ENCODE measurements around the gene ZCCHC17.
A peak's percentile ranks its signal among the peaks of the same experiment; 100 is the strongest.
"Not testable (repeated sequence)": the region's sequence is repeated elsewhere in the genome, so short reads cannot be mapped to it uniquely, and the experiment has no call there.

Gene ZCCHC17

DNA sequence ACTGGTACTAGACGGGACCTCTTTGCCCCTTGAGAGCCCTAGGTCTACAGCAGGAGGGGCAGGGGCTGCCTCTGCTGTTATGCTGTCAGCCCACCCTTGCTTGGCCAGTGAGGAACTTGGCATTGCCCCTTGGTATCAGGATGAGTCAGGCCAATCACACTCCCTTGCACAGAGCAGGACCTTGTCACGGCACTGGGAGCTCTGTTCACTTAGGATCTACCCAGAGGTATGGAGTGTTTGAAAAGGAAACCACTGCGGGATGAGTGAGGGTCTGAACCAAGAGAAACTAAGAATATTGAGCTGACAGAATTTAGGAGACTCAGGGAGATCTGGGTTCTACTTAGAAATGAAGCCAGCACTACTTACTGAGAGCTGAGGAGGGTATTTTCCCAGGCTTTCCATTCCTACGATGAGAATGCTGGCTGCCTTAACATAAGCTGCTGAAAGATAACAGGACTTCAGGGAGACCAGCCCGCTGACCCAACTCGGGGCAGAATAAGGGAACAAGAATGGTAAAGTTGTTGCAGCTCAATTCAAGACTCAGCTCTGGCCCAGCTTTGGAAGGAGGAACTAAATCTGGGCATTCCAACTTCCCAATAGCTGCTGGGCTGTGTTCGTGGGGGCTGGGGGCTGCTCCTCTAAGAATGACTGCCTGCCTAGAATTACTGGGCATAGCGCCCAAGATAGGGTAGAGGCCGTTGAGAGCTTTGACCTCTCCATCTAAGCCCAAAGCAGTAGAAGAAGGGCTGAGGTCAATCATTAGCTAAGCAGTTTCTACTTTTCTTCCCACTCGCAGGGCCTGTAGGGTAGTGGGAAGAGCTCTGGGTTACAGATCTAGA is 74.5 kb downstream of the ZCCHC17 start:
- DNase-seq, result no peak

DNA sequence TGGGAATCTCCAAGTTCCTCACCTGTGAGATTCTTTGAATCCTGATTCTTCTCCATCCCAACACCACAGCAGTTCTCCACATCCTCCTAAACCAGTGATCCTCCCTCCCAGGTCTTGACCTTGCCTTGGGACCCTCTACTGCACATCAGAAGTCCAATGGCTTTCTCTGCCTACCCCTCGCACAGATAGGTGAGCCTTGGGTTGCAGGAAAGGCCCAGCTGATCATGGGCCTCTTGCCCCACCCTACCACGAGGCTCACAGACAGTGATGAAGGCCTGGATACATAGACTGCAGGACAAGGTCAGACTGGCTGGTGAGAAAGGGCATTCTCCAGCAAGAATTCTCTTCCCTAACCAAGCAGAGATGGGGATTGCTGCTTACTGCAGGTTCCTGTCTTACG is 75.2 kb downstream of the ZCCHC17 start:
- DNase-seq, result no peak

DNA sequence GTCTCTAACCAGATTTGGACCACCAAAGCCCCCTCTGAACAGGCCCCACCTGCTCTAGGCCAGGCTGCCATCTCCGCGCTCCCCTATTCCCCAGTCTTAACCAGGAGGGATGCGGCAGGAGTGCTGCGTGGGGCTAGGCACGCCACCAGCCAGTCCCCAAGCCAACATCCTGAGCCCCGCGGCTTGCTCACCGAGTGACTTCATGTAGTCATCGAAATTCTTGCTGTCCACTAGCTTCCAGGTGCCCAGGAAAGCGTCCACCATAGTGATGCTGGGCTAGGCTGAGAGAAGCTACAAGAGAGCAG is 75.9 kb downstream of the ZCCHC17 start:
- no peak for DNase-seq

DNA sequence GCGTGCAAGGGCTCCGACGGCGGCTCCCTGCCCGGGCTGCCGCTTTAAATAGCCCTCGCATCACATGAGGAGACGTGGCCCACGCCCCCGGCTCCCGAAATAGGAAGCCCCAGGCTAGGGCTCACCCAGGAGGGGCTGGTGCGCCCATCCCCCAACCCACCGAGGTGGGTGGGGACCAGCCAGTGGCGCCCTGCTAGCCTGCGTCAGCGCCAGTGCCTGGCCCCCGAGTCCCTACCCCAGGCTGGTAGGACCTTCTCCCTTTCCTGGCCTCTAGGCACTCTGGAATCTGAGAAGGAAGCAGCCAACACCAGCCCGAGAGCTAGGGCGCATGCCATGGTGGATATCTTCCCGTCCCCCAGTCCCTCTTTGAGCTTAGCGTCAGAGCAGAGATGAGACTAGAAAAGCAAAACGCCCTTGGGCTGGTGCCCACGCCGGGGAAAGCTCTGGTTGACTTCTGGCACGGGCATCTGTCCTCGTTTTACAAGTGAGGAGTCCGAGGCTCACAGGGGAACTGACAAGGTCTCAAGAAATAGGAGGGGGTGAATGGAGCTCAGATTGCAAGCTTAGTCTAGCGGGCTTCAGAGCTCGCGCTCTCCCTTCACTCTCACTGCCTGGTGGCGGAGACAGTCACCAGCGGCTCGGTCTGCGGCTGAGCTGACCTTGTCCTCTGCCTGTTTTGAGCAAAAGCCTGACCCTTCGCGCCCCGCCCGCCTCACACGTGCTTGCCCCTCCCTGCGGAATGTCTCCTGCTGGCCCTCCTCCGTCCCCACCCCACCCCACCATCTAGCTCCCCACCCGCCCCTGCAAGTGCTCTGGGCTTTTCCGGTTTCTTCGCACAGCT is 76.4 kb downstream of the ZCCHC17 start, which contains the start of gene FABP3:
FABP3 (minus strand) TSS at position 21 of the 841 bp plus-strand sequence. CDS start 62 bp downstream, outside the sequence.
- DNase-seq, result peak; percentile 2

DNA sequence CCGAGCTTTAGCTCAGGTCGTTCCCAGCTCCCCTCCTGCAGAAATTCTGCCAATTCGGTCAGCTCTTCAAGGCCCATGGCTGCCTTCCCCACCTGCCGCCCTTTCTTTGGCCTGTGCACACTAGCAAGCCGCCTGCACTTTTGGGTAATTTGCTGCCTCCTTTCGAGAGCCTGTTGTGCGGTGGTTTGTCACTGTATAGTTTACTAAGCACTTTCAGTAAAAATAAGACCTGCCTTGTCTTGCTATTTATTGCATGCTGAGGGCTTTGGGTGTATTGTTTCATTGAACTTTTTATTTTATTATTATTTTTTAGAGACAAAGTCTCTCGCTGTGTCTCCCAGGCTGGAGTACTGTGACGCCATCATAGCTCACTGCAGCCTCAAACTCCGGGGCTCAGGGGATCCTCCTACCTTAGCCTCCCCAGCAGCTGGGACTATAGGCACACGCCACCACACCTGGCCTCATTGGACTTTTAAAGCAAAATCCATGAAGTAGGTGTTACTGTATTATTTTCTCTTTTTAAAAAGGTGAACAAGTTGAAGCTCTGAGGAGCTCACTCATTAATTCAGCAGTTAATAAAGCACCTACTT is 77.2 kb downstream of the ZCCHC17 start:
- no peak for DNase-seq

DNA sequence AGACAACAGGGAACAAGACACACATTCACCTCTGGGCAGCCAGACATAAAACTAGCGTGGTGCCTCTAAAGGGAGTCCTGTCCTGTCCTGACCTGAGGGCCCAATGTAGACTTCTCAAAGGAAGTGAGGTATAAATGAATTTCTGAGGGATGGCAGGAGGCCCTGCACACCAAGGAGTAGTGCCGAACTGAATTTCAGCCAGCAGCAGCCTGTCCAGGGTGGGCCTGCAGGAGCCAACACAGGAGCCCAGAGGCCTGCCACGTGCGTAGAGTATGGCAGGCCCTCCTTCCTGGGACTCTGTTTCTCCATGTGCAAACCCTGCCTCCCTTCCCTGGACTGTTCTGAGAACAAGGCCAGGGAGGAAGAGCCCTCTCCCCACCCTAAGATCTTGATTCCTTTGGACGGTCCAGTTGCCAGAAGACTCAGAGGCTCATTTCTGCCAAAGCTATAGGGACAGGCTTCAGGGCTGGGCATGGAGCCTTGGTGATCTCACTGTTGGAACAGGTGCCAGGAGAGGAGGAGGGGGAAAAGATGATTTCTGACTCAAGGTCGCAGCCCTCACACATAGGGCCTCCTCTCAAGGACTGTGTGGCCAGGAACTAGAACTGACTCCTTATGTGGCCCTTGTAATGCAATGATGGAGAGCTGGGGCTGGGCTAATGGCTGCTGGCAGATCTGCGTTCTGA is 77.8 kb downstream of the ZCCHC17 start:
- no peak for DNase-seq

DNA sequence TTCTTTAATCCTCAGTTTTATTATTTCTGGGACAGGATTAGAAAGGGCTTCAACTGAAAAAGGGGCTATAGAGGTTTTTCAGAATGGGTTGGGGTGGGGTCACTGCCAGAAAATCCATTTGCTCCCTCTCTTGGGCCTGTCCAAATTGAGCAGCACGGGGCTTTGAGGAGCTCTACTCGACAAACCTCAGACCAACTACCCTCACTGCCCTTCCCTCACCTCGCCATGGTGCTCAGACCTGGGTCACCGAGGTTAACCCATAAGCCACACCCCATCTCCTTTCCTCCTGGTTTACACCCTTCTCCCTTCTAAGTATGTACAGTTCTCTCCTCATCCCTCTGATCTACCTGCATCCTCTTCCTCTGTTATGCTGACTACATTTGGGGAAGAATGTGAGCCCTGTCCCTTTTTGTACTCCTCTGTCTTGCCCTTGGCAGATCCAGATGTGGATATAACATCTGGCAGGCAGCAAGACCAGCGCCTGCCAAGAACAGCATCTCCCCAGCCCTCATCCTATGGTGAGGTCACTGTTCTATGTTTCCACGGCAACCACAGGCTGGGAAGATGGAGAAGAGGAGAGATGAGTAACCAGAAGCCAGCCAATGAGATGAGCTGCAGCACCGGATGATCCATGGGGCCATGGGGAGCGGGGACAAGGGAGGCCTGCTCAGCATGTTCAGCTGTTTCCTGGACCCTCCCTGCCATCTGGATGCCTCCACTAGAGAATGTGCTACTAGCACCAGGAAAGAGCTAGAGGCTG is 79.7 kb downstream of the ZCCHC17 start:
- no peak for DNase-seq

DNA sequence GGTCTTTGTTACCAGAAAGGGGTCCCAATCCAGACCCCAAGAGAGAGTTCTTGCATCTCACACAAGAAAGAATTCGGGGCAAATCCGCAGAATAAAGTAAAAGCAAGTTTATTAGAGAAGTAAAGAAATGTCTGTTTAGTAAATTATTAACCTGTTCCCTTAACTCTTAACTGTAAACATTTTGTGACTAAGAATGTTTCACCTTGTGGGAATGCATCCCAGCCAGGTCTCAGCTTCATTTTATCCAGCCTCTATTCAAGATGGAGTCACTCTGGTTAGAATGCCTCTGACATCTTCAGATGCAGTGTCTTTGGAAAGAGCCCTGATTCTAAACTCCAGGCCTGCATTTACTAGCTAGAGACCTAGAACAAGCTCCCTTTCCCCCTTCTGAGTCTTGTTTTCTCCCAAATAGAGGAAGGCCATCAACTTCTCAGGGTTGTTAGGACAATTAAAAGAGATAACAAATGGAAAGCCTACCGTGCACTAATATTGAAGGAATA is 80.6 kb downstream of the ZCCHC17 start:
- no peak for DNase-seq

DNA sequence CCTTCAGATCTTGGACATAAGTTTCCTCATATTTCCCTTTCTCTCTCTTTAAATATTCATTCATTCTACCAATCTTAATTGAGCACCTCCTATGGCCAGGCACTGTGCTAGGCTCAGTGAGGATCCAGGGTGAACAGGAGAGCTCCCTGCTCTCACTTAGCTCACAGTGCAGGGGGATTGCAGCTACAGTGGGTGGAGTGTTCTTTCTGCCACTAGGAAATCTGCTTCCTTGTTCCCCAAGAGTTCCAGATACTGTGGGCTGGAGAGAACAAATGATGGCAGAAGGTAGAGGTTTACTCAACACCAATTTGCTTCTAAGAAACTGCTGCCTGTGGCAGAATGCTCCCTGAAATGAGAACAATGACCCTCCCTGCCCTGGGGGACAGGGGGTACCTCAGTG is 81.2 kb downstream of the ZCCHC17 start:
- no peak for DNase-seq

DNA sequence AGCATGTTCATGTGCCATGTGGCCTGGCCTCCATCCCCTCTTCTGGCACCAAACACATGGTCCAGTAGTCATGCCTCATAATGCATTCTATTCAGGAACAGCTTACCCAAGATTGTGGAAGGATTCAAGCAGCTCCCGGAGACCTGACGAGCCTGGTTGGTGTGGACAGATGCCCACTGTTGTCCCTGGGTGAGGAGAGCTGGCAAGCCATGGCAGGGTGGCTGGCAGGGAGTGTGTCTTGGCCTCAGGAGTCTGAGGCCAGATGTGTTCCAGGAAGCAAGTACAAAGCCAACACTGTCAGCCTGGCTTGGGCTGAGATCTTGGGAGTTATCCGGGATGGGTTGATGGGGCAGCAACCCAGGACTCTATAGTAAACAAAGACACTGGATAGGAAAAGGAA is 83.3 kb downstream of the ZCCHC17 start:
- no peak for DNase-seq

DNA sequence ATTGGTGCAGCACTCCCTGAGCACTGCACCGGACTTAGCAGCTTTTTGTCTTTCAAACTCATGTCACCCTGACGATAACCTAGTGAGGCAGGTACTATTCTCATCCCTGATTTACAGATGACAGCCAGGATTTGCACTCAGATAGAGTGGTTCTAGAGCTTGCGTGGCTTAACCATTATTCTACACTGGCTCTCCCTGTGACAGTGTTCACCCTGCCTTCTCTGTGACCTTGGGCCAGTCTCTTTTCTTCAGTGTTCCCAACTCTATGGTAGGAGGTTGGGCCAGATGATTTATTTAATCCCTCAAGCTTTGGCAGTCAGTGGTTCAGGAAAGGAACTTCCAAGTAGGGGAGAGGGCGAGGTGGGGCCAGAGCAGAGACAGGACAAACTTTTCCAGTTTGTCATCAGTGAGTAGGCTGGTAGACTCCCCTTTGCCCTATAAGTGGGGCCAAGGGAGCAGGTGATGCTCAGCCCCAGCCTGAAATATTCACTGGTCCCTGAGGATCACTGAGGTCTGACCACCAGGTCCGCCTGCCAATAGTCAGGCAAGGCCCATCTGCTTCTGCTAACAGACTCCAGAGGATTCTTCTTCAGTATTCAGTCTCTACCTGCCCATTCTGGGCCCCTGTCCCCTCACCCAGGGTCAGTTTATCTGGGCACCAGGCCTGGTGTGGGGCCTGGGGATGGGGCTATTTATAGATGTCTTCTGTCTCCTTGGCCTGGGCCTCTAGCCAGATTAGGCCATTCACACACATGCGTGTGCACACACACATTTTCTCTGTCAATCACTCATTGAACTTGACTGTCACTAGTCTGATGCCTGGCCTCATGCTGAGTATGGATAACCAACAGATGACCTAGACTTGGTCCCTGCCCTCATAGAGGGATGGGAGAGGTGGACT is 84.8 kb downstream of the ZCCHC17 start:
- no peak for DNase-seq

DNA sequence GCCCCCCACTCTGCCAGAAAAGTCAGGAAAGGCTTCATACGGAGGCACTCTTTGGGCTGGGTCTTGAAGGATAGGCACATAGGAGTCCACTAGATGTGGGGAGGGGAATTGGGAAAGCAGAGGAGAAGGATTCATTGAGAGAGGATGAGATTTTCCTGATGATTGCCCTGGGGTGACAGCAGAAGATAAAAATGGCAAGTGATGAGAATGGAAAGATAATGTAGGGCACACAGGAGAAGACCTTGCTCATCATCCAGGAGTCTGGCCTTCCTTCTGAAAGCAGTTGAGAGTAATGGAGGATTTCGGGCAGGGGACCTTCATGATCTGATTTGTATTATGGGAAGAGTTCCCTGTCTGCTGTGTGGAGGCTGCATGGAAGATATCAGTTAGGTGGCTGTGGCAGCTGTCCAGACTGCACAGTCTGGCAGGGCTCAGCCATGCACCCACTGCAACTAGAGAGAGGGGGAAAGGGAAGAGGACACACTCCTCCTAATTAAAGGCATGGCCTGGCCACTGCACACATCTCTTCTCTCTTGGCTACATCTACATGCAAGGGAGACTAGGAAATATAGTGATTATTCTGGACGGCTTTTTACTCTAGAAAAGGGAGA is 85.7 kb downstream of the ZCCHC17 start:
- DNase-seq, result no peak

DNA sequence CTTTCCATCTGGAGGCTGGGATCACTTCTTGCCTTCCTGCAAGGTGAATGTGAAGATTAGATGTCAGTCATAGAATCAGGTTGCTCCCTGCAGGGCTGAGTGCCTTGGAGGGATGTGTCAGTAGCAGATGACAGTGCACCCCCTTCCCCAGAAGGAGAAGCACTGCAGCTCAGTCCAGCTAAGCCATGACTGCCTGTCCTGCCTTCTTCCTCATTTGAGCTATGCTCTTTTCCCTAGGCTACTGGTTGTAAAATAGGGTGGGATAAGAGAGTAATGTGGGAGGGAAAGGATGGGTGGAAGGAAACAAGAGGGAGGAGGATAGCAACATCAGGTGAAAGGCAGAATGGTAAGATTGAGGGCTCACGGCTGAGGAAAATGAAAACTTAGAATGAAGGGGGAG is 87.1 kb downstream of the ZCCHC17 start:
- DNase-seq, result no peak

DNA sequence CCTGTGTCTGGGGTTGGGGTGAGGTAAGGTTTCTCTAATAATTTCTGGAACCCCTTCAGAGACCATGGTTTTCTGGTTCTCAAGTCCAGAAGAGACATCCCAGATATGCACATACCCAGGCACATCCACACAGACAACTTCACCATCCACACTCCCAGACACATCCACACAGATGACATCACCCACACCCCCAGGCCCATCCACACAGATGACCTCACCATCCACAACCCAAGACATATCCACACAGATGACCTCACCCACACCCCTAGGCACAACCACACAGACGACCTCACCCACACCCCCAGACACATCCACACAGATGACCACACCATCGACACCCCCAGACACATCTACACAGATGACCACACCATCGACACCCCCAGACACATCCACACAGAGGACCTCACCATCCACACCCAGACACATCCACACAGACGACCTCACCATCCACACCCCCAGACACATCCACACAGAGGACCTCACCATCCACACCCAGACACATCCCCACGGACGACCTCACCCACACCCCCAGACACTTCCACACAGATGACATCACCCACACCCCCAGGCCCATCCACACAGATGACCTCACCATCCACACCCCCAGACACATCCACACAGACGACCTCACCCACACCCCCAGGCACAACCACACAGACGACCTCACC is 89.9 kb downstream of the ZCCHC17 start:
- not testable (repeated sequence) for DNase-seq

DNA sequence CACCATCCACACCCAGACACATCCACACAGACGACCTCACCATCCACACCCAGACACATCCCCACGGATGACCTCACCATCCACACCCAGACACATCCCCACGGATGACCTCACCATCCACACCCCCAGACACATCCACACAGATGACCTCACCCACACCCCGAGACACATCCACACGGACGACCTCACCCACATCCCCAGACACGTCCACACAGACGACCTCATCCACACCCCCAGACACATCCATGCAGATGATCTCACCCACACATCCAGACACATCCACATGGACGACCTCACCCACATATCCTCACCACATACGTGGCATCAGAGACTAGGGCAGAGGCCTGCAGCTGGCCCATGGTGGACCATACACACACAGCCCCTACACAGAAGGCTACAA is 90.8 kb downstream of the ZCCHC17 start:
- no peak for DNase-seq

DNA sequence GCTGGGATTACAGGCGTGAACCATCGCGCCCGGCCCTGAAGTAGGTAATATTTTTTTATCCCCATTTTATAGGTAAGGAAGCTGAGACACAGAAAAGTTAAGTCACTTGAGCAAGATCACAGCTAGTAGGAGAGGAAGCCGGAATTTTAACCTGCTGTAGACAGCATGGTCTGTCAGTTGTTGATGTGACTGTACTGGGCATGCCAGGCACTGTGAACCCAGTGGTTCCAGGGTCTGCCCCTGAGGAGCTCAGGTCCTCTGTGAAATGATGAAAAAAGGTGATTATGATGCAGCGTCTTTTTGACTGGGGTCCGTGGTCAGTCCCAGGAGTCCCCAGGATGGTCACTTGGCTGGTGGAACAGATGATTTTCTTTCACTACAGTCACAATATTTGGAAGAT is 92.8 kb downstream of the ZCCHC17 start:
- DNase-seq, result no peak

DNA sequence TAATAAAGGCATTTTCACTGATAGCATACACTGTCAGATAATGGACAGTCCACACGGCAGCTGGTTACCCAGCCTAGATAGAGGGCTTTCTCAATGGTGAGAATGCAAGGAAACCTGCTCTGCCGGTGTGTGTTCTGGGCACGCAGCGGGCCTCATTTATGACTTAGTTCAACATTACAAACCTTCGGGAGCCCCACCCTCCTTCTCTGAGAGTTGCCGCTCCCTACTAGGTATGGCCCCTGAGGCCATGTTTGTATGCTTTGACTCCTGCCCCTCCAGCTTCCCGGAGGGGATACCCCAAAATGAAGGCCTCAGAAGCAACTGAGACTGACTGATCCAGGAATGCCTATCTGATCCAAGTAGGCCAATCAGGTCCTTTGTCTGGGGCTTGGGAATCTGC is 93.2 kb downstream of the ZCCHC17 start:
- no peak for DNase-seq

DNA sequence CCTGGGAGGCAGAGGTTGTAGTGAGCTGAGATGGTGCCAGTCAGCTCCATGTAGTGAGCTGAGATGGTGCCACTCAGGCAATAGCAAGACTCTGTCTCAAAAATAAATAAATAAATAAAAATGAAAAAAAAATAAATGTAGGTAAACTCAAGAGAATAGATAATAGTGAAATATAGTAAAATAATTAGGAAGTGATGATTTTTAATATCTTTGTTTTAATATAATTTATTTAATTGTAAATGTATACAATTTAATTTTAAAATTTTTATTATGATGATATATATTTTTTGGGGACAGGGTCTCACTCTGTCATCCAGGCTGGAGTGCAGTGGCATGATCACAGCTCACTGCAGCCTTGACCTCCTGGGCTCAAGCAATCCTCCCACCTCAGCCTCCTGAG is 96.6 kb downstream of the ZCCHC17 start:
- DNase-seq, result no peak

DNA sequence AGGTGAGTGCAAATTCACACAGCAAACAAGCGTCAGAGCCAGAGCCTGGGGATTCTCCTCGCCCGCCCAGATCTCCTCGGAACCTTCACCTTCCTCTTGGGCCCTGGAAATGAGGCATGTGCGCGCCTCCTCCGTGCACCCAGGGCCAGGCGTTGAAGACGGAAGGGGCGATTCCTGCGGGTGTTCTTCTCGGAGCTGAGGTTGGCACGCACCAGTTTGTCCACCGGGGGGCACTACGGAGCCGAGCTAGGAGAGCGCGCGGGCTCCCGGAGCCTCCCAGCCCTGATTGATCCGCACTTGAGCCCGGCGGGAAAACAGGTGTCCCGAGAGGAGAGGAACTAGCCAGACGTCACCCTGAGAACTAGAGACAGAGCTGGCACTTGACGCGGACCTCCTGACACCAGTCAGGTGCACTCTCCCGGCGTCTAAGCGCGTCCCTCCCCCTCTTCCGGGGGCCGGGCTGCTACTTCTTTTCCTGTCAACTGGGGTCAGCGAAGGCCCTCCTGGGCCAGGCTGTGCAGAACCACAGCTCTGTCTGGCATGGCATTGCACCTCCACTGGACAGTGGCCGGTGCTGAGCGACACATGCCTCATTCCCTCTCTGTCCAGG is 97.9 kb downstream of the ZCCHC17 start:
- DNase-seq, result peak; percentile 72

Data from CD4-positive, alpha-beta T cell treated with Interleukin-12 subunit alpha and Interleukin-12 subunit beta, for 1 hour (primary cell).